Activated CD4-positive, alpha-beta memory T cell treated with anti-CD3 and anti-CD28 coated beads, Interleukin-2, amount 10 ng/mL, durations not matched to agents 7 days and 5 days (primary cell): ENCODE results near the gene RAB3C. TPM values are rescaled to one million over a fixed set of nuclear protein-coding genes. Genes with fewer than 3 reads are reported as not detected.

Experiments
- CTCF ChIA-PET: fragments of 350-600 bp; sonication (Branson Sonifier 250); formaldehyde crosslinking; loops from one replicate; lab custom pipeline; 2021; ENCODE audit warnings: antibody characterized with exemption, inconsistent platforms; lab: Charles Lee
- POLR2A ChIA-PET: fragments of 350-600 bp; sonication (Branson Sonifier 250); formaldehyde crosslinking; loops from one replicate; lab custom pipeline; 2021; ENCODE audit warnings: antibody characterized with exemption; lab: Charles Lee
- DNase-seq: peaks from one replicate; pipeline ENCODE4 v3.0.0-alpha.2; 2020
- H3K27ac Mint-ChIP-seq: one replicate; pipeline ENCODE4 v1.8.0; 2021; ENCODE audit warnings: mild to moderate bottlenecking, mixed read lengths
- H3K27me3 Mint-ChIP-seq: one replicate; pipeline ENCODE4 v1.8.0; 2021; ENCODE audit warnings: mixed read lengths
- H3K36me3 Mint-ChIP-seq: one replicate; pipeline ENCODE4 v1.8.0; 2021; ENCODE audit warnings: low read depth, mixed read lengths
- H3K4me1 Mint-ChIP-seq: one replicate; pipeline ENCODE4 v1.8.0; 2021; ENCODE audit warnings: mixed read lengths
- H3K4me3 Mint-ChIP-seq: one replicate; pipeline ENCODE4 v1.8.0; 2021; ENCODE audit warnings: mild to moderate bottlenecking, mixed read lengths
- H3K9me3 Mint-ChIP-seq: one replicate; pipeline ENCODE4 v1.8.0; 2021; ENCODE audit warnings: mixed read lengths
- total RNA-seq, 2 experiments: library from RNA; stranded (reverse); gene quantifications; one replicate each; pipeline ENCODE4 v1.2.3, GENCODE V29; 2021

Gene RAB3C
- total RNA-seq, 2 experiments from 2014 or later, result not detected

DNA sequence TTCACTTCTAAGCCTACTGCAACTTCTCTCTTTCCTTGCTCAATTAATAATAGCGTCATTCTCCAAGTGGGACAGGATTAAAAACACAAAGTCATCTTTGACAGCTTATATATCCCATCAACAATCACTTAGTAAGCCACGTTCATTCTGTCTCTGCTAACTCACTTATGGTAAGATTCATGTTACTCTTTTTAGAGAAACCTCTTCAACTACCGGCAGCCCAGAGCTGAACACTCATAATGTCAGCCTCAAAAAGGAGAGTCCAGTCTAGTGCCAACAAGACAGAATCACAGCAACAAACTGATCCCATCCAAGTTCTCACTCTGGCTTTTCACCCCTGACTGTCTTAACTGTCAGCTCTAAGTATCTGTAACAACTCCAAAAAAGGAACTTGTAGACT lies 196.0 kb downstream of the RAB3C start:
- H3K27ac Mint-ChIP-seq, result no peak overlapping the region
- no peaks in the 10 kb centered on the region for H3K36me3 Mint-ChIP-seq
- H3K9me3 Mint-ChIP-seq, result no peaks in the 10 kb centered on the region
- ChIA-PET POLR2A (no interaction called here), CTCF (no interaction called here)
- no peak overlapping the region for H3K4me3 Mint-ChIP-seq
- peaks cover 5% of the 10 kb centered on the region for H3K4me1 Mint-ChIP-seq
- H3K27me3 Mint-ChIP-seq, result peaks cover 6% of the 10 kb centered on the region
- DNase-seq, result no peak

DNA sequence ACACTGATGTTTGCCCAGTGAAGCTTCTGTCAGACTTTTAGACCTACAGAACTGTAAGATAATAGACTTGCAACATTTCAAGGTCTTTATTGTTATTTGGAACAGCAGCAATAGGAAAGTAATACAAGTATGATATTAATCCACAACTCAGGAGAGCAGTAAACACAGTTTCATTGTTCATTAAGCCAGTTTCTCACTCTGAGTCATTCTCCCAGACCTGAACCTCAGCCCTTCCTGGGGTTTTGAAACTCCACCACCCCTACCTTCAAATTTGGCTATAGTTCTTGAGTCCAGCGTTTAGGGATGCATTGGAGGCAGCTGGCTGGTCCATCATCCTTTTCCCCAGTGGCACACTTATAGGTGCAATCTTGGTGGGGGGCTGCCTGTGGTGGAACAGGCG lies 203.2 kb downstream of the RAB3C start:
- DNase-seq, result no peak
- H3K27ac Mint-ChIP-seq, result no peak overlapping the region
- CTCF ChIA-PET, result no interaction called here

DNA sequence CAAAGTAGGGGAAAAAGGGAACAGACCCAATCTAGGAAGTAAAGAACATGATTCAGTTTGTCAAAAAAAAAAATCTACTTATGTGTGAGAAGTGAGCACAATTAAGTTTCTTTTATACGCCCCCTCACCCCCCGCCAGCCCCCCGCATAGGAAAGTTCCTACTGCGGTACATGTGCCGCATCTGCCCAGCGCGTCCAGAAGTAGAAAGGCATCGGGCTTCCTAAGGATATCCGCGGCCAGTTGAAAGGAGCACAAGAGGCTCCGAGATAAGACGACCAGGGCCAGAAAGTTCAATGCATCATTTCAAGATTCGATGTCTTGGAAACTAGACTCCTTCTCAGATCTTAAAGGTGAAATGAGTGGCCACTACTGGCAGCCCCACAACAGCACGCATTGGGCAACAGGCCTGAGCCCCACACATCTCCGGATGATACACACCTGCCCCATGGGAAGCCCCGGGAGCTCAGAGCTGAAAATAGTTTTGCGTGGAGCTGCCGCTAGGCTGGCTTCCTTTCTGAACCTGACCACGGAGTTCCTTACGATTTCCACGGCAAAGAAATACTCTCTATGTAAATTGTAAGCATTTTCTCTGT lies 203.9 kb downstream of the RAB3C start:
- no peak overlapping the region for H3K4me3 Mint-ChIP-seq
- H3K27me3 Mint-ChIP-seq, result peaks cover 17% of the 10 kb centered on the region

More for the DNA sequence above, 203.2 kb downstream of the RAB3C start:
- no peak overlapping the region for H3K4me3 Mint-ChIP-seq
- POLR2A ChIA-PET, result interaction anchor here (0.6 kb wide), 1 partner anchor 73 kb away, joined by 3 read pairs; no protein-coding TSS in a partner anchor
- H3K36me3 Mint-ChIP-seq, result no peaks in the 10 kb centered on the region
- peaks cover 16% of the 10 kb centered on the region for H3K27me3 Mint-ChIP-seq
- H3K4me1 Mint-ChIP-seq, result no peaks in the 10 kb centered on the region
- H3K9me3 Mint-ChIP-seq, result no peaks in the 10 kb centered on the region

DNA sequence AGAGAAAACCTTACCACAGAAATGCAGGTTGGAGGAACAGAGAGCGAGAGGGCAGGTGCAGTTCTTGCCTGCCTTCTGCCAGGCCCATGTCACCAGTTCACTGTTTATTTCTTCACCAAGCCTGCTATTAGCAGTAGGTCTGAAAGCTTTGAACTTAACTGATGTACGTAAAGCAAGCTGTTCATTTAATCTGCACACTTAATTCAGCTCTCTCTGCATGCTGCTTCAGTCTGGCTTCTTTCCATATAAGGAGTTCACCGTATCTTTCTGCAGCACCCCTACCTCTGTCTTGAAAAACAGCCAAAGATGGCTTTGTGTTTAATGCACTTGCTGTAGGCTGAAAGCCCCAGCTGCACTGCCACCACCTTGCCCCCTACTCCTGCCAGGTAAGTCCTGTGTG lies 205.1 kb downstream of the RAB3C start:
- ChIA-PET POLR2A (no interaction called here), CTCF (no interaction called here)
- Mint-ChIP-seq H3K4me1 (no peaks in the 10 kb centered on the region), H3K27ac (no peak overlapping the region), H3K9me3 (no peaks in the 10 kb centered on the region), H3K36me3 (no peaks in the 10 kb centered on the region), H3K27me3 (peaks cover 18% of the 10 kb centered on the region), H3K4me3 (no peak overlapping the region)
- no peak for DNase-seq

More for the DNA sequence above, 203.9 kb downstream of the RAB3C start:
- CTCF ChIA-PET, result no interaction called here
- Mint-ChIP-seq H3K9me3 (no peaks in the 10 kb centered on the region), H3K36me3 (no peaks in the 10 kb centered on the region), H3K27ac (no peak overlapping the region), H3K4me1 (no peaks in the 10 kb centered on the region)
- POLR2A ChIA-PET, result no interaction called here
- no peak for DNase-seq

DNA sequence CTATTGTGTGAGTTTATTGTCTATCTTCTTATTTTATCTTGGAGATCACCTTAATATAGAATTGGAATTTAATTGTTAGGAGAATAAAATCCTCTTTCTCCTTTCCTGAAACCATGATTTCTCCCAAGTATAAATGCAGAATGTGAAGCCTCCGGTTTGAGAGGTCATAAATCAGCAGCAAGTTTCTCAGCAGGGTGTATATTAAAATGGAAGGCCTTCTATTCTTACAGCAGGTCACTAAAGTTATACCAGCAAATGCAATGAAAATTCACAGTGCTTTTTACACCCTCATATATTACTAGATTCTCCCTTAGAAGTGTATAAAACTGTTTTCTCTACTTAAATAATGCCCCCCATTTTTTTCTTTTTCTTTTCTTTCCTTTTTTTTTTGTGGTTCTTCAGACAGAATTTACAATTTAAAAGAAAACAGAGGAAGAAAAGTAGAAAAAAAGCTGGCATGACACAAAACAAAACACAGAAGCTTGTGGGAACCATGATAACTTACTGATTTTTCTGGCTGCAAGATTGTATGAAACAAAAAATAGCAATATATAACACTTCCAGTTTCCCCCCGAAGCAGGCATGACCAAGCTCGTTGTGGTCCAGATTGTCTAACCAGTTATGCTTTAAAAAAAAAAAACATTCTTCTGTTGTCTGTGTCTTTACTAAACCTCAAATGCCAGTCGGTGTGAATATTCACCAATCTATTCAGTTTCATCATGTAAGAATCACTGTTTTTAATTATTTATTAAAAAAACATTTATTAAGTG lies 211.2 kb downstream of the RAB3C start:
- Mint-ChIP-seq H3K36me3 (no peaks in the 10 kb centered on the region), H3K27me3 (peaks cover 6% of the 10 kb centered on the region), H3K9me3 (no peaks in the 10 kb centered on the region), H3K4me3 (no peak overlapping the region), H3K27ac (no peak overlapping the region), H3K4me1 (no peaks in the 10 kb centered on the region)
- DNase-seq, result no peak
- ChIA-PET CTCF (interaction anchor here (0.7 kb wide), 1 partner anchor 55 kb away, joined by 5 read pairs; no protein-coding TSS in a partner anchor), POLR2A (interaction anchor here (0.7 kb wide), 1 partner anchor 33 kb away, joined by 3 read pairs; no protein-coding TSS in a partner anchor)

DNA sequence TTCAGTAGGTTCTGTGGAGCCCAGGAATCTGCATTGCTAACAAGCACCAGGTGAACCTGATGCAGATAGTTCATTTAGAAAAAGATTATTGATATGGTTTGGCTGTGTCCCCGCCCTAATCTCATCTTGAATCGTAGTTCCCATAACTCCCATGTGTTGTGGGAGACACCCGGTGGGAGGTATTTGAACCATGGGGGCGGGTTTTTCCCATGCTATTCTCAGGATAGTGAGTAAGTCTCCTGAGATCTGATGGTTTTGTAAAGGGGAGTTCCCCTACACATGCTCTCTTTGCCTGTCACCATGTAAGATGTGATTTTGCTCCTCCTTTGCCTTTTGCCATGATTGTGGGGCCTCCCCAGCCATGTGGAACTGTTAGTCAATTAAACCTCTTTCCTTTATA lies 212.0 kb downstream of the RAB3C start:
- POLR2A ChIA-PET, result no interaction called here
- no peak overlapping the region for H3K4me3 Mint-ChIP-seq

DNA sequence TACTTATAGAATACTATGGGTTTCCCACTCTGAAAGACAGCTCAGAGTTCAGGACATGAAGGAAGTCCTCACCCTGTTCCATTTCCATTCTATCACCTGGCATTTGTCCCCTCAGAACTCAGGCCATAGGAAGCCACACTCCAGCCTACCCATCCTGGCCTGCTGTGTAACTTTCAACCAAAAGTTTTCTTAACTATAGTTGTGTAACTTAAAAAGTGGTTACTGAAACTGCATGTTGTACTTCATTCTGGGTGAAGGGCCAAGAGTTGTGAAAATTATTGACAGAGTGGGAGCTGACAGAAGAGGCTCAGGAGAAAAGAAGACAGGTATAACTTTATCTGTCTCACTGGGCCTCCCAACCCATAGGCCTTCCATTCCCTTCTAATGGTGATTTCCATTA lies 212.5 kb downstream of the RAB3C start:
- CTCF ChIA-PET, result no interaction called here
- POLR2A ChIA-PET, result no interaction called here
- H3K4me1 Mint-ChIP-seq, result no peaks in the 10 kb centered on the region

More for the DNA sequence above, 212.0 kb downstream of the RAB3C start:
- no peak overlapping the region for H3K27ac Mint-ChIP-seq
- no peak for DNase-seq
- H3K4me1 Mint-ChIP-seq, result no peaks in the 10 kb centered on the region
- H3K36me3 Mint-ChIP-seq, result no peaks in the 10 kb centered on the region
- no peaks in the 10 kb centered on the region for H3K9me3 Mint-ChIP-seq
- H3K27me3 Mint-ChIP-seq, result peaks cover 6% of the 10 kb centered on the region
- CTCF ChIA-PET, result no interaction called here

DNA sequence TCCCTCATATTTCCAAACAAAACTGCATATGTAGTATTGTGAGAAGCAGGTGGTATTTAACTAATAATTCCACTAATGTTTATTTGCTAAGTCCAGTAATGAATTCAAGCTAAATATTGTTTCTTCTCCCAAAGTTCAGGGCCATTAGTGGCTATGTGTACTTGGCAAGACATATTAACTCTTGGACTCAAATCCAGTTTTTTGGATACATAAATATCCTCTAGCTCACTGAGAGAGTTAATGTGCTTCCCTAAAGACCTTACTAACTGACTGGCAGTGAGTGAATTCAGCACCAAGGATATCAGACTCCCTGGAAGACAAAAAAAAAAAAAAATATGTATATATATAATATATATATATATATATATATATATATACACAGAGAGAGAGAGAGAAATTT lies 214.1 kb downstream of the RAB3C start:
- POLR2A ChIA-PET, result no interaction called here
- no peak overlapping the region for H3K4me3 Mint-ChIP-seq
- no peaks in the 10 kb centered on the region for H3K4me1 Mint-ChIP-seq
- H3K9me3 Mint-ChIP-seq, result no peaks in the 10 kb centered on the region
- H3K36me3 Mint-ChIP-seq, result no peaks in the 10 kb centered on the region
- DNase-seq, result no peak
- H3K27me3 Mint-ChIP-seq, result peaks cover 3% of the 10 kb centered on the region
- CTCF ChIA-PET, result interaction anchor here (1.2 kb wide), 1 partner anchor 90 kb away, joined by 5 read pairs; no protein-coding TSS in a partner anchor
- no peak overlapping the region for H3K27ac Mint-ChIP-seq

More for the DNA sequence above, 212.5 kb downstream of the RAB3C start:
- DNase-seq, result no peak
- H3K27ac Mint-ChIP-seq, result no peak overlapping the region
- no peaks in the 10 kb centered on the region for H3K36me3 Mint-ChIP-seq
- no peak overlapping the region for H3K4me3 Mint-ChIP-seq
- H3K27me3 Mint-ChIP-seq, result peaks cover 6% of the 10 kb centered on the region
- no peaks in the 10 kb centered on the region for H3K9me3 Mint-ChIP-seq

DNA sequence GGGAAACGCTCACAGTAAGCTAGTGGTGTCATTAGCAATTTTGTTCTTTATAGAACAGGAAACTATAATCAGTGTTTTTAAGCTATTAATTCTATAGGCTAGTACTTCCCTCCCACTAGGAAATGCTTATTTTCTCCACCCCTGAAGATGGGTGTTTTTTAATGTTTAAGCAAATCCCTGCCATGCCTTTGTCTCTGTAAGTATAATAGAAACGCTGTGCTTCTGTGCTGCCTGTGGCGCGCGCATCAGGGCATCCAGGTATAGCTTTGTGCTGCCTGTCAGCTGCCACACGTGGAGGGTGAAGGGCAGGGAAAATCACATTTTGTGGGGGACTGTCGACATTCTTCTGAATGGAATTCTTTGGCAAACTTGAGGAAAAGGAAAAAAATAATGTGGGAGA lies 217.5 kb downstream of the RAB3C start:
- Mint-ChIP-seq H3K4me3 (no peak overlapping the region), H3K27me3 (peaks cover 4% of the 10 kb centered on the region), H3K36me3 (no peaks in the 10 kb centered on the region), H3K4me1 (no peaks in the 10 kb centered on the region), H3K9me3 (no peaks in the 10 kb centered on the region), H3K27ac (no peak overlapping the region)
- DNase-seq, result no peak
- CTCF ChIA-PET, result no interaction called here
- POLR2A ChIA-PET, result no interaction called here

DNA sequence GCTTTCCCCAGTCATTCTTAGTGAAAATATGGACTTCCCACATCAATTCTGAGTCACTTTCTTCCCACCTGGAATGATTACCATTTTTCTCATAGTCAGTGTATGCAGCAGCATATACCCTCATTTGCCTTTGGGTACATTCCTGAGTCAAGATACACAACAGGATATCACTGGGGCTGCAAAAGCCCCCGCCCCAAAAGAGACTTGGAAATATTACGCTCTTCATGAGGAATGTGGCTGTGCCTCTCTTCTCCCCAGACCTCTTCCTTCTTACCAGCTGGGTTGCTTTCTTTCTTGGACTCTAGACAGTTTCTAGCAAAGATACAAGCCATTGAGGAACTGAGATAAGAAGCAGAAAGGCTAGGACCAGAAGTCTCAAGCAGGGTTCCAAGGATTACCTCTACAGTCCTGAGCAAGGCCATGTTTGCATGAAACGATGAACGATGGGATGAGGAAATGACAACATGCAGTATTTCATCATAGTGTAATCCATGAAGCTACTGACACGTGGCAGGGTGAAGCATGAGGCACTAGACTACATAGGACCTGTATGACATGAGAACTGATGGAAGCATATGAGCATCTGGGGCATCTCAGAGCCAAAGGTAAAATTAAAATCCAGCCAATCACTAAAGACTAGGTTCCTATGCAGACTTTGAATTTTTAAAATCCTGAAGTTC lies 218.1 kb downstream of the RAB3C start:
- no peak overlapping the region for H3K27ac Mint-ChIP-seq
- DNase-seq, result no peak
- H3K9me3 Mint-ChIP-seq, result no peaks in the 10 kb centered on the region
- H3K4me3 Mint-ChIP-seq, result no peak overlapping the region
- H3K4me1 Mint-ChIP-seq, result no peaks in the 10 kb centered on the region
- CTCF ChIA-PET, result no interaction called here
- no peaks in the 10 kb centered on the region for H3K36me3 Mint-ChIP-seq
- peaks cover 7% of the 10 kb centered on the region for H3K27me3 Mint-ChIP-seq
- POLR2A ChIA-PET, result no interaction called here

DNA sequence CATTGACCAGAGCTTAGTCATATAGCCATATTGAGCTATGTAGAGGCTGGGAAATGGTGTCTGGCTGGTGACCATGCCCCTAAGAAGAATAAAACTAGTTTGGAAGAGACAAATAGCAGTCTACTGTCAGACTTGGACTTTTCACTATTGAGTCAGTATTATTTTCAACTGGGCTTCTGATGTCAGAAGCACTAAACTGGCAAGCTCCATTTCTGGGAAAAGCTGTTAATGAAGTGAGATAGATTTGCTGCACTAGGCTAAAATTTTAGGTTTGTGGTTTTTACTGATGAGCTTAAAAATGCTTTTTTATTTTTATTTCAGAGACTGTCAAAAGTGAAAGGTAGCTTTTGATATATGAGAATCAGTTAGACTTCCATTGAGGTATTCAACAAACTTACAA lies 220.2 kb downstream of the RAB3C start:
- Mint-ChIP-seq H3K27me3 (peaks cover 14% of the 10 kb centered on the region), H3K4me1 (no peaks in the 10 kb centered on the region), H3K9me3 (no peaks in the 10 kb centered on the region), H3K36me3 (no peaks in the 10 kb centered on the region), H3K4me3 (no peak overlapping the region), H3K27ac (no peak overlapping the region)
- ChIA-PET POLR2A (no interaction called here), CTCF (no interaction called here)
- DNase-seq, result no peak

DNA sequence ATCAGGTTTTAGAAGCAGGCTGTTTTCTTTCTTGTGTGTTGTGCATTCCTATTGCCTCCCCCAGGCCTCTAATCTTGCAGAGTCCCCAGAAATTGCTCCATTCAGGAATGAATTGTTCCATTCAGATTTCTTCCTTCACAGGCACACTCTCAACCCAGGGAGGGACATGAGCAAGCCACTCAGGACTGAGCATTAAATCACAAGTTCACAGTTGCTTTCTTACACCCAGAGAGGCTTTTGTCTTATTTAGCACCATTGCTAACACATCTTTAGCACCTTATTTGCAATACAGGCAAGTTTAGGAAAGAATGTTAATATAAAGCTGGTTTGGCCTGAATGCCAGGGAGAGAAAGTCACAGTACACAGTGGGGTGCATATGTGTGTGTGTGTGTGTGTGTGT lies 221.4 kb downstream of the RAB3C start:
- Mint-ChIP-seq H3K27ac (no peak overlapping the region), H3K36me3 (no peaks in the 10 kb centered on the region), H3K27me3 (peaks cover 17% of the 10 kb centered on the region), H3K4me1 (no peaks in the 10 kb centered on the region), H3K4me3 (no peak overlapping the region), H3K9me3 (no peaks in the 10 kb centered on the region)
- no peak for DNase-seq
- CTCF ChIA-PET, result no interaction called here
- POLR2A ChIA-PET, result no interaction called here

DNA sequence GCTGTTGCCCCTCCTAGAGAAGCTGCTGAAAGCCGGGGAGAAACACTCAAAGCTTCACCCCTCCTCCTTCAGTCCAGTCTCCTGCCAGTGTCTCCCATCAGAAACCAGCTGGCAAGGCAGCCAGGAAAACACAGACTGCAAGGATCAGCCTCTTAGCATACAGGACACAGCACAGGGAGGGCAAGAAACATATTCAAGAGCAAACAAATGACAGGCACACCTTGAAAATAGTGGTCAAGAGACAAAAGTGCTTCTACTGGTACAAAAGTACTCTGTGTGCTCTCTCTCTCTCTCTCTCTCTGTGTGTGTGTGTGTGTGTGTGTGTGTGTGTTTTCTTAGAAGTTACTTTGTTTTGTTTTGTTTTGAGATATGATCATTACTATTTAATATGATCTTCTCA lies 227.2 kb downstream of the RAB3C start:
- no peak overlapping the region for H3K4me3 Mint-ChIP-seq
- H3K27ac Mint-ChIP-seq, result no peak overlapping the region
- H3K36me3 Mint-ChIP-seq, result no peaks in the 10 kb centered on the region
- peaks cover 13% of the 10 kb centered on the region for H3K27me3 Mint-ChIP-seq
- POLR2A ChIA-PET, result interaction anchor here (0.6 kb wide), 1 partner anchor 572 kb away, joined by 3 read pairs; no protein-coding TSS in a partner anchor
- no peaks in the 10 kb centered on the region for H3K9me3 Mint-ChIP-seq
- no peak for DNase-seq
- CTCF ChIA-PET, result no interaction called here
- H3K4me1 Mint-ChIP-seq, result no peaks in the 10 kb centered on the region
